GM18909 (cell line): Measurements from ENCODE around the gene CFAP210.

Experiments used
- ATAC-seq: cut with Tn5 transposase; IDR thresholded peaks from one replicate; pipeline ENCODE4 v1.9.1; 2021; ENCODE audit warnings: mild to moderate bottlenecking; ENCODE audit not compliant: unreplicated experiment, poor library complexity

CFAP210 gene

DNA sequence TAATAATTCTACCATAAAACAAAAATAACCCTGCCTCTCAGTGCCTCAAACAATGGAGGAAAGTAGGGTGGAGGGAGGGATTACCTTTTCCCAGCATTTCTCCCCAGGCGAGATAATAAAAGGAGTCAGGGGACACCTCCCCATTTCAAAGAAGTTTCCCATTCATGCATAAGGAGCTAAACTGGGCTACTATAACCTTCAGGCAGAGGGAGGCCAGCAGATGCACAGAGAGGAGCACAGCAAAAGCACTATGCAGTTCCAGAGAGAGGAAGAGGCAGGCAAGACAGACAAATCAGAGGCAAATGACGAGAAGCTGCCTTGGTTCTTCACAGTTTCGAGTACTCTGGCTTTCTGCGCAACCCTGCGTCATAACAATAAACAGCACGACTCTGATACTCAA lies 17.4 kb downstream of the CFAP210 start:
- ATAC-seq: no peak

DNA sequence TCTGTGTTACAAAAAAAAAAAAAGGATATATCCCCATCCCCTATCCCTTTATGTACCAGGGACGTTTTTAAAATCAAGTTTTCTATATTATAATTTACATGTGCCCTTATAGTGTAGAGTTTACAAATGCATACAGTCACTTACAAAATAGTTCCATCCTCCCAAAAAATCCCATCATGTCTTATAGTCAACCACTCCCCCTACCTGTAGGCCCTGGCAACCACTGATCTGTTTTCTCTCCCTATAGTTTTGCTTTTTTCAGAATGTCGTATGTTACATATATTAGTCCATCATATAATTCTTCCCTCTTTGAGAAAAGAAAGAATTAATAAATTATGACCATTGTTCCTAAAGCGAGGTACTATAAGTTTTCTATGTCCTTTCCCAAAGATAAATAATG lies 17.8 kb downstream of the CFAP210 start:
- no peak for ATAC-seq

DNA sequence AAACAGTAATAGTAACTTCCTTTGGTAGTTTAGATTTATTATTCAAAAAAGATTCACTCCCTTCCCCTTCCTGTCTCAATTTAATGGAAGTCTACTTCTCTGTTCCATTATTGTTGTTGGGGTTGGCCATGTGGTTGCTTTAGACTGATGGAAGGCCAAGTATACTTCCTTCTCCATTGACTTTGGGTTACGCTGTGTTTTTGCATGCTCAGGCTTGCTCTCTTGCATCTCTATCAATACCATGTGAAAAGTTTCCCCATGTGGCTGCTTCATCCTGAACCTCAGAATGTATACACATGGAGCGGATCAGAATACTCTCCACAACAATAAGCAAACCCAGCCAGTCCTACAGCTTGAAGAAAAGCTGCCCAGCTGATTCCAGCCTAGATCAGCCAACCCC lies 20.3 kb downstream of the CFAP210 start:
- ATAC-seq: no peak

DNA sequence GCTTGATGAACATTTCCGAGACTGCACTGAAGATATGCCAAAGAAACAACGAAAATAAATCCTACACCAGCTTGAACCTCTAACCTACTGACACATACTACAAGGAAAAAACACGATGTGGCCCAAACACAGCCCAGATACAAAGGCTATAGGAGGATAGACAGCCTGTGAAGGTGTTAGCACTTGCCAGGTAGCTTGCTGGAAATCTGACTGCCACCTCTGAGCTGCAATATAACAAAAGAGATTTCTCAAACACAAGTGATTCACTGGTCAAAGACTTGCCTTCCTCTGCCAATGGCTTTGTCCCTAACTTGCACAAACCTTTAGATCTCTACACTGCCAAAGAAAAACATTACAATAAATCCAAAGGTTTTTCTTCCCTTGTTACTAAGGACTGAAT lies 21.1 kb downstream of the CFAP210 start:
- ATAC-seq: no peak

DNA sequence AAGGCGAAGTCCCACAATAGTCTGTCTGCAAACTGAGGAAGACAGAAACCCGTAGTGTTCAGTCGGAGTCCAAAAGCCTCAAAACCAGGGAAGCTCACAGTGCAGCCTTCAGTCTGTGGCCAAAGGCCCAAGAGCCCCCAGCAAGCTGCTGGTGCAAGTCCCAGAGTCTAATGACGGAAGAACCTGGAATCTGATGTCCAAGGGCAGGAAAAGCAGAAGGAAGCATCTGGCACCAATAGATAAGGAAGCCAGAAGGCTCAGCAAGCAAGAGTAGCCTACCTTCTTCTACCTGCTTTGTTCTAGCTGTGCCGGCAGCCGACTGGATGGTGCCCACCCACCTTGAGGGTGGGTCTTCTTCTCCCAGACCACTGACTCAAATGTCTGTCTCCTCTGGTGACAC lies 21.8 kb downstream of the CFAP210 start:
- ATAC-seq: no peak

DNA sequence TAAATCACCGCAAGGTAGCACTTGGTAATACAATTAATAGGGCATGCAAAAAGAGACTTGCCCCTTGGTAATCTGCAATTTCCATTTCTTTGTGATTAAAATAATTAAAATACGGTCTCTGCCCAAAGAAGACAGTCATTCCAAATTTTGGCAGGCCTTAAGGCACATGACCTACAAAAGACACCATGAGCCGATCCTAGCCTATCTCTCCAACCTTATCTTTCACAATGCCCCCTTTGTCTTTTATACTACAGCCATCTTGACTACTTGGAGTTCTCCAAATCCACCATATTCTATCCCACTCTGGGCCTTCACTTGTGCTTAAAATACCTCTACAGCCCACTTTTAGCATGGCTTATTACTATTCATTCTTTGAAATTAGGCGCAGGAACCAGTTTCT lies 23.3 kb downstream of the CFAP210 start:
- ATAC-seq: no peak

DNA sequence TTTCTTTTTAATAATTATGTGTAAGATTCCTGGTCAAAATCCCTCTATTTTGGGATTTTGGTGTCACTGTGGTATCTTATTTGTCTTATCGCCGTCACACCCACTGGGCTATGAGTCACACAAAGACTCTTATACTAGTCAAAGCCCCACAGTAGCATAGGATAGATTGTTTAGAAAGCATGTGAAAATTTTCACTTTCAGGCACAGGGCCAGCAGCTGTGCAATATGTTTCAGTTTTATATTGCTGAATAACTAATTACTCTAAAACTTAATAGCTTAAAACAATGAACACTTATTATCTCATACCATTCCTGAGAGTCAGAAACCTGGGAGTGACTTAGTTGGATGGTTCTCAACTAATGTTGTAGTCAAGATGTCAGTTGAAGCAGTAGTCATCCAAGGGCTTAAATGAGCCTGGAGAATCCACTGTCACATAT lies 24.0 kb downstream of the CFAP210 start:
- peak; percentile 56 for ATAC-seq

DNA sequence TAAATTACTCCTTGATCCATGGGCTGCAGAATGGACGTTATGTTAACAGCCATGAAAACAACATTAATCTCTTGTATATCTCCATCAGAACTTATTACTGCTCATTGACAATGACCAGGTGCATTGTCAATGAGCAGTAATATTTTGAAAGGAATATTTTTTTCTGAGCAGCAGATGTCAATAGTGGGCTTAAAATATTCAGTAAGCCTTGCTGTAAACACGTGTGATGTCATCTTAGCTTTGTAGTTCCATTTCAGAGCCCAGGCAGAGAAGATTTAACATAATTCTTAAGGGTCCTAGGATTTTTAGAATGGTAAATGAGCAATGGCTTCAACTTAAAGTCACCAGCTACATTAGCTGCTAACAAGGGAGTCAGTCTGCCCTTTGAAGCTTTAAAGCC lies 26.6 kb downstream of the CFAP210 start:
- ATAC-seq: no peak

DNA sequence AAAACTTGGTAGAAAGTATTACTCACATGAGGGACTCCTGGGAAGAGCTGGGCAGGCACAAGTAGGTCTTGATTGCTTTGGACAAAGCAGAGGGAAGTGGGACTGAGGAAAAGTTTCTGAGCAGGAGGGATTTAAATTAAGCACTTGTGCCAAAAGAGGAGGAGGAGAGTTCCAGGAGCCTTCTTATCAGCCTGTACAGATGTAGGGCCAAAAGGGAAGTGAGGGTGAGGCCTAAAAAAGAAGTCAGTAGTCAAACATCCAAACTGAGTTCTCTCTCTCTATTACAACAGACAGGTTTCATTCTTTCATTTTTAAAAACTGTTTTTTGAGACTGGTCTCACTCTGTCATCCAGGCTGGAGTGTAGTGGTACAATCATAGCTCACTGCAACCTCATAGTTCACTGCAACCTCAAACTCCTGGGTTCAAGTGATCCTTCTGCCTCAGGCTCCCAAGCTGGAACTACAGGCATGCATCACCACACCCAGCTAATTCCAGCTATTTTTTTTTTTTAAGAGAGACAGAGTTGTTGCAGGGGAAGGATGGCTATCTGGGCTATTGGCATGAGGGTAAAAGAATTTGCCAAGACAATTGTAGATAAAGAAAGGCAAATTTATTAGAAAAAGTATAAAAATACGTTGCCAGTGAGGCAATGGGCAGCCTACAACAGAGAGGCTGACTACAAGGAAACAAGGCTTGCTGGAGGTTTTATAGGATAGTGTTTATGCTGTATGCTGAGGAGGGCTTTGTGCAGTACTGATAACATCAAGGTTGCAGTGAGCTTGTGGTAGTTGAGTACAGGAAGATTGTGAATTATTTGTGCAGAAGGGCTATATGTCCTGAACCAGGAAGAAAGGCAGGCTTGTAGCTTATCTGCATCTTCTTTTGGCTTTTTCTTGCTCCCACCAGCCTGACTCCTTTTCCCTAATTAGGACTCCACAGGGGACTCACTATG lies 29.0 kb downstream of the CFAP210 start:
- ATAC-seq: no peak

DNA sequence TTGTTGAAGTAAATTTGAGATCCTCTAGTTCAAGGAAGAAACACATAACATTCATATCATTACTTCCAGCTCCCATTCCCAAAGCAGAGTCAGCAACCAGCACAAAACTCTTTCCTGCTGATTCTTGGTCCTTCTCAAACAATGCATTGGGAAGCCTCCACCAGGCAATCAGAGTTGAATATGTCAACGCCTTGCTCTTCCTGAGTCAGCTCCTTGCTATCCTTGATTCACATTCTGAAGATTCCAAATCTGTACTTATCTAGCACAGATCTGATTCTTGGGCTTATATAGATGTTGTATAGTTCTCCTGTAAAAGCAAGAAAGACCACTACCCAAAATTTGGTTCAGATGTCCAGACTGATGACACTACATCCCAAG lies 29.6 kb downstream of the CFAP210 start:
- no peak for ATAC-seq

DNA sequence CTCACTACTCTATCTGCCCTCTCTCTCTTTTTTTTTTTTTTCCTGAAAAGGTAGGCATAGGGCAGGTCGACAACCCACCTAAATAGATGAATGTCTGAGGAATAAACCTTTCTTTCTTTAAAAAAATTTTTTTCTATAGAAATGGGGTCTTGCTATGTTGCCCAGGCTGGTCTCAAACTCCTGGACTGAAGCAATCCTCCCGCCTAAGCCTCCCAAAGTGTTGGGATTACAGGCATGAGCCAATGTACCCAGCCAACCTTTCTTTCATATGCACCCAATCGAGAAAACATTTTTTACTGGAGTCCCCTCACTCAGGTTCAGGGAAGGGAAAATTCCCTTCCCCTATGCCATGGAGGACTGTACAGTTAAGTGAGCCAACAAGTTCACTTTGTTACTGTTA lies 31.0 kb downstream of the CFAP210 start:
- no peak for ATAC-seq

DNA sequence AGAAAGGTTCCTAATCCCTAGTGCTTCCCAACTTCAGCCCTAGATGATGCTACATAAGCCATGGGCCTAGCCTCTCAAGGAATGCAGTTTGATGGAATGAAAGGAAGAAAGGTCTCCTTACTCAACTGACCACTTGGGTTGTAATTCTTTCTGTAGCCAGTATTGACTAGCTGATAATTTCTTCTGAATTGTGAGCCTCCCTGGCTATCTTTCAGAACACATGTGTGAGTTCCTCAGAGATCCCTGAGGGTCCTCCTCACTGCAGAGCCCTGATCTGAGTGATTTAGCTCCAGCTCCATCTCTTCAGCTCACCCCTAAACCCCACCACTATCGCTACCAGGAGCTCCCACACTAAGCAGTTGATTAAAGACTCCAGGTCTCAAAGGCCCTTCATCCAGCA lies 31.5 kb downstream of the CFAP210 start:
- no peak for ATAC-seq

DNA sequence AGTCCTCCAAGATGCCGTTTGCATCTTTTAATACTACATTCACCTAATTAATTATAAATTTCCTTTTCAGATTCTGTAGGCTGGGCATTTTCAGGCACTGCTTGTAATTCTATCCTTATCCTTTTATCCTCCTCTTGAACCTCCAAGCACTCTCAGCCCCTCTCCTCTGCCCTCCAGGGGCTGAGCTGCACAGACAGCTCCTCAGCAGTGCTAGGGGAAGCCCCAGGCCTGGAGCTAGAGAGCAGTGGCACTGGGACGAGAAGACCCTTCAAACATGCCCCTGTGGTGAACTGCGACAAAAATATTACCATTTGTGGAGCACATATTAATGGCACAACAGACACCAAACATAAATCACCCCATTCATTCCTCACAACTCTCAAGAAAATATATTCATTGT lies 32.9 kb downstream of the CFAP210 start:
- no peak for ATAC-seq

DNA sequence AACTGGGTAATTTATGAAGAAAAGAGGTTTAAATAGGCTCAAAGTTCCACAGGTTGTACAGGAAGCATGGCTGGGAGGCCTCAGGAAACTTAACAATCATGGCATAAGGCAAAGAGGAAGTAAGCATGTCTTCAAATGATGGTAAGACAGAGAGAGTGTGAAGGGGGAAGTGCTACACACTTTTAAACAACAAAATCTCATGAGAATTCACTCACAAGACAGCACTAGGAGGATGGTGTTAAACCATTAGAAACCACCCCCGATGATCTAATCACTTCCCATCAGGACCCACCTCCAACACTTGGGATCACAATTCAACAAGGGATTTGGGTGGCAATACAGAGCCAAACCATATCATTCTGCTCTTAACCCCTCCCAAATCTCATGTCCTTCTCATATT lies 34.9 kb downstream of the CFAP210 start:
- ATAC-seq: no peak

DNA sequence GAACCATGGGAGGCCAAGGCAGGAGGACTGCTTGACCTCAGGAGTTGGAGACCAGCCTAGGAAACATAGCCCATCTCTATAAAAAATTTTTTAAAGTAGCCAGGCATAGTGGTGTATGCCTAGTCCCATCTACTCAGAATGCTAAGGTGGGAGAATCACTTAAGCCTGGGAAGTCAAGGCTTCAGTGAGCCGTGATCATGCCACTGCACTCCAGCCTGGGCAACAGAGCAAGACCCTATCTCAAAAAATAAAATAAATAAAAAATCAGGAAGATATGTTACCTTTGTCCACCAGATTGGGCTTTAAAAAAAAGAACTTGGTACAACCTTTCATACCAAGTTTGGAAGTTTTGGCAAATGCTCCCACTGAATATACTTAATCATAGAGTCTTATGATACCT lies 35.3 kb downstream of the CFAP210 start:
- ATAC-seq: no peak

DNA sequence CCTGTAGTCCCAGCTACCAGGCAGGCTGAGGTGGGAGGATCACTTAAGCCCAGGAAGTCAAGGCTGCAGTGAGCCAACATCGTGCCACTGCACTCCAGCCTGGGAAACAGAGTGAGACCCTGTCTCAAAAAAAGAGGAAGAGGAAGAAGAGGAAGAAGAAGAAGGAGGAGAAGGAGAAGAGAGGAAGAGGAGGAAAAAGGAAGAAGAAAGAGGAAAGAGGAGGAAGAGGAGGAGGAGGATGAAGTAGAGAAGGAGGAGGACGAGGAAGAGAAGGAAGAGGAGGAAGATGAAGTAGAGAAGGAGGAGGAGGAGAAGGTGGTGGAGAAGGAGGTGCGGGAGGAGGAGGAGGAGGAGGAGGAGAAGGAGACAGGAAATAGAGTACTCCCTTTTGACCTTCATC lies 38.0 kb downstream of the CFAP210 start:
- ATAC-seq: no peak

DNA sequence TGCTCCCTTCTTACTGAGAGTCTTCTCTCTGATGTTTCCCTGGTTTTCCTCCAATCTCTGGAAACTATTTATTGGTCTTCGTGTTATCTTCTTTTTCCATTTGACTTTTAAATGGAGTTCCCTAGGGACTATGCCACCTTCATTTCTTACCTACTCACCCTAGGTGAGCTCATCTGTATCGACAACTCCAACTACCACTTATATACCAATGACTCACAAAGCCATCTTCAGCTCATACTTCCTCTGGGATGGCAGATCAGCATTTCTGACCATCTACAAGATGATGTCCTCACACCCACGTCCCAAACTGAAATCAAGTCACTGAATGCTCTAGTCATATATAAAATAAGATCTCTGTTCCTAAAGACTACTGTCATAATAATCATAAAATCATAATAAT lies 40.6 kb downstream of the CFAP210 start:
- ATAC-seq: no peak

DNA sequence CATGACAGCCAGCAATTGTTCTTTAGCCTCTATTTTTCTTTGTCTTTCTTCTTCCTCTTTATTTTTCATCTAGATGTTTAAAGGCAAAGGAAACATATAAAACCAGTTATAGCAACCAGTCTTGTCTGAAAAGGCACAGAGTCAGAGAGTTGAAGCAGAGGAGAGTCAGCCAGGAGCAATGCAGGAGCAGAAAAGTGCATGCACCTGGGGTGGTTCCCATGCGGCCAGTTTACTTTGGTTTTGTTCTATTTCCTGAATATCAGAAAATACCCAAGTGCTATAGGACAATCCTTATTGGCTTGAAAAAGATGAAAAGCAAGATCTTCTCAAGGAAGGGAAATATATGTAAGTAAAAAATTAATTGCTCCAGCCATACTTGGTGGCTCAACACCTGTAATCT lies 44.9 kb downstream of the CFAP210 start:
- no peak for ATAC-seq

DNA sequence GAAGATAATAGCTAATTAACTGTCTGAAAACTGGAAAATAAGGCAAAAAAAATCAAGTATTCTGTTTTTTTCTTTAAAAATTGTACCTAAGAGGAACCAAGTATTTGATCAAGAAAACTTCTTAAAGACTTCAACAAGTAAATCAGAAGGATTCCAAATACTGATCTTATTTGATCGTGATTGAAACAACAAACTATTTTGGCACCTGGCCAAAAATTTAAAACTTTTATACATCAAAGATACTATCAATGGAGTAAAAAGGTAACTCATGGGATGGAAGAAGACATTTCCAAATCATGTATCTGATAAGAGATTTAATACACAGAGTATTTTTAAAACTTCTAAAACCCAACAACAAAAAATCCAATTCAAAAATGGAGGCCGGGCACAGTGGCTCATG lies 46.7 kb downstream of the CFAP210 start:
- no peak for ATAC-seq

DNA sequence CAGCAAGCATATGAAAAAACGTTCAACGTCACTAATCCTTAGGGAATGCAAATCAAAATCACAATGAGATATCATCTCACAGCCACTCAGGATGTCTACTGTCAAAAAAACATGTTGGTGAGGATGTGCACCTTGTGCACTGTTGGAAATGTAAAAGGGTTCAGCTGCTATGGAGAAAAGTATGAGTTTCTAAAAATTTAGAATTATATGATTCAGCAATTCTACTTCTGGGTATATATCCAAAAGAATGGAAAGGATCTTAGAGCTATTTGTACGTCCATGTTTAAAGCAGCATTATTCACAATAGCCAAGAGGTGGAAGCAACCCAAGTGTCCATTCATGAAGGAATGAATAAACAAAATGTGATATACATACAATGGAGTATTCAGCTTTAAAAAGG lies 50.0 kb downstream of the CFAP210 start:
- no peak for ATAC-seq

DNA sequence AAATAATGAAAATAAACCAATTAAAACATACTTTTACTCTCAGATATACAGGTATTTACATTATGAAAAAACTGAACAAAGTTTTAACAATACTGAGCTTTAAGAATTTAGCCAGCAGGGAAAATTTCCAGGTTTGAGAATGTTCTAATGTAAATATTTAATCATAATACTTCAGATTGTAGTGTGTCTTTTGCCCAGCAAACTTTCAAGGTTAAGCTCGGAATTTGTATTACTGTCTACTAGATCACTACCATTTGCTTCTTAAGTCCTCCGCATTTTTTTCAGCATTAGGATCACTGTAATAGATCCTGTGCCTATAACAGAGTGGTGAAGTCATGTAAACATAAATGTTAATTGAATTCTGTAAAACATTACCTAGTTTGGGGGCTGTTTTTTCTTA lies 52.7 kb downstream of the CFAP210 start:
- no peak for ATAC-seq

DNA sequence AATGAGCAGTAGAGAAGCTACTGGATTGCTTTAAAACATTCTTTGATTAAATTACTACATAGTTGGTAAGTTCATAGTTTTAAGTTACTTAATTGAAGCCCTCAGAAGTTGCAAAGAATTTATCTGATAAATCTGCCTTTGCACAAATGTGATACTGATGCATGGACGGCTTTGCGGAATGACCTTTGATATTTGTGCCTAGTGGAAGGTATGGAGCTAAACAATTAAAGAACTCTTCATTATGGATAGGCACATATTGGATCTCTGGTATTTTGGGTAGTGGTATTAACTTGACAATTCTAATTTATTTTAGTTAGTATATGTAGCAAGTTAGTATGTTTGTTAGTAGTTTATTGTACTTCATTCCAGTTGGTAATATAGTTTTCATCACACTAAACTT lies 54.1 kb downstream of the CFAP210 start:
- ATAC-seq: no peak
